Pancreas (tissue), 10 donors: ENCODE data around the gene HIBADH. TPM values are rescaled to one million over a fixed set of nuclear protein-coding genes. Genes with fewer than 3 reads are reported as not detected.

Source experiments
- ATAC-seq, 4 donors: fragments of 200-7000 bp; cut with Tn5 transposase; one replicate each; pipeline versions ENCODE4 v1.8.0 to v1.9.1; 2020; ENCODE audit warnings: mild to moderate bottlenecking in 4 of 4, moderate library complexity in 4 of 4
- DNase-seq, 6 donors: peaks; one replicate each; pipeline ENCODE4 v3.0.0-alpha.2; 2020
- FAIRE-seq: peaks from 2 replicates; lab custom pipeline; 2012; peaks lifted over from hg19 to GRCh38; lab: Jason Lieb, UNC
- H3K27ac ChIP-seq, 4 donors: fragments of 200-600 bp; sonication (generic); 1 replicate in 3 of 4; 2 replicates in 1 of 4; pipeline versions ENCODE4 v1.5.0 to v1.8.0; 2020
- H3K27me3 ChIP-seq, 4 donors: fragments of 200-600 bp; one replicate each; pipeline ENCODE4 v1.8.0; 2021
- H3K36me3 ChIP-seq, 3 donors: fragments of 200-600 bp; sonication (generic) in 1 of 3; one replicate each; pipeline versions ENCODE4 v1.5.0 to v1.8.0; 2020 to 2021
- H3K4me1 ChIP-seq, 3 donors: fragments of 200-600 bp; one replicate each; pipeline ENCODE4 v1.8.0; 2021
- H3K4me3 ChIP-seq, 4 donors: fragments of 200-600 bp; sonication (generic) in 2 of 4; one replicate each; pipeline versions ENCODE4 v1.5.0 to v1.8.0; 2020 to 2021
- H3K9me3 ChIP-seq, 4 donors: fragments of 200-600 bp; one replicate each; pipeline ENCODE4 v1.8.0; 2021
- WGBS, 2 donors: extraction: QIAGEN DNeasy Blood & Tissue Kit; methylation state at CpG; one replicate each; pipeline ENCODE4 v1.1.7; 2013; 5-methylcytosine and 5-hydroxymethylcytosine counted together
- intact Hi-C, 3 donors: fragments of 100-400 bp; cut with DNase I; formaldehyde crosslinking; loops; one replicate each; pipeline versions ENCODE4 v1.11.1 to v1.14.2; 2022
- polyA plus RNA-seq, 2 donors: library from polyadenylated mRNA; stranded (reverse); fragments of 200-250 nt; gene quantifications; one replicate each; pipeline ENCODE4 v1.2.3, GENCODE V29; 2013
- total RNA-seq, 6 donors: library from RNA; stranded (reverse); fragmentation: NEBNext Ultra II Directional in 4 of 6; extraction: Animal tissue kit (Norgen Biotek cat#: 25700) in 4 of 6; gene quantifications; one replicate each; pipeline versions ENCODE4 v1.2.1 to v1.2.4, GENCODE V29; 2021 to 2023
- TF ChIP-seq, protein P1 (sequence below), 4 donors: fragments of 200-600 bp; sonication (generic) in 3 of 4; IDR thresholded peaks; one replicate each; pipeline versions ENCODE4 v1.5.0 to v1.8.0; 2021; ENCODE audit warnings: antibody characterized with exemption in 4 of 4
- donor health status: healthy with polysubstance abuse.
- donor health status: DM: no; HTN: no; CAD: no; lungs with moderate emphysema.
- donor health status: DM: no; HTN: no; CAD: no.
- donor health status: control.
- donor health status: control.
- donor health status: Bipolar disorder and iron deficiency.
- donor health status: DM: yes; HTN: yes; CAD: no.
- donor health status: DM: no; HTN: no; CAD: no.
- donor health status: DM: no; HTN: no; CAD: no.
- donor health status: DM: yes; HTN: yes; CAD: no.

Gene HIBADH
- total and polyA plus RNA-seq, 8 donors = 10.2 to 23.3 (median 14.2) TPM

DNA sequence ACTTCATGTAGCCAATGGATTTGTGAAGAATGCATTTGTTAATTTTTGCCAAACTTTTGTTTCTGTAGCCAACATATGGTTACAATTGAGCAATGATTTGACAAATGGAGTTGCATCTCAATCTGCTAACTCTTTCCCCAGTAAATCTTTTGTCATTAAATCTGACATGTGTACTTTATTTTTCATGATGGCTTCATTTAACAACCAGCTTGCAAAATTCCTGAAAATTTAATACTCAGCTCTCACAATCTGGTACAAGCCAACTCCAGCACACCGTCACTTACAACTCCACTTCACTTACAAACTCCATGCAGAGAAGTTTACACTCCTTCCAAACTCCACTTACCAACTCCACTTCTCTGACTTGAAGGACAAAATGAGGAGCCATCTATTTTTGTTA, 26.5 kb upstream of the HIBADH start:
- WGBS, 2 donors = 81 to 89% methylated on average over 1 of the region's 1 CpG
- no peak overlapping the region for H3K4me3 ChIP-seq
- H3K4me1 ChIP-seq = no peaks in the 10 kb centered on the region
- no peaks in the 10 kb centered on the region for H3K27me3 ChIP-seq
- intact Hi-C loops = loop anchor here in 2 of 3 donors (5.0 to 10.0 kb wide), 2 partner anchors 236 to 333 kb away; no protein-coding TSS in a partner anchor
- DNase-seq (no peak), ATAC-seq (no peak), FAIRE-seq (no peak)
- H3K36me3 ChIP-seq = no peaks in the 10 kb centered on the region
- H3K27ac ChIP-seq = no peak overlapping the region
- H3K9me3 ChIP-seq = no peaks in the 10 kb centered on the region
- TF ChIP-seq, protein P1, sequence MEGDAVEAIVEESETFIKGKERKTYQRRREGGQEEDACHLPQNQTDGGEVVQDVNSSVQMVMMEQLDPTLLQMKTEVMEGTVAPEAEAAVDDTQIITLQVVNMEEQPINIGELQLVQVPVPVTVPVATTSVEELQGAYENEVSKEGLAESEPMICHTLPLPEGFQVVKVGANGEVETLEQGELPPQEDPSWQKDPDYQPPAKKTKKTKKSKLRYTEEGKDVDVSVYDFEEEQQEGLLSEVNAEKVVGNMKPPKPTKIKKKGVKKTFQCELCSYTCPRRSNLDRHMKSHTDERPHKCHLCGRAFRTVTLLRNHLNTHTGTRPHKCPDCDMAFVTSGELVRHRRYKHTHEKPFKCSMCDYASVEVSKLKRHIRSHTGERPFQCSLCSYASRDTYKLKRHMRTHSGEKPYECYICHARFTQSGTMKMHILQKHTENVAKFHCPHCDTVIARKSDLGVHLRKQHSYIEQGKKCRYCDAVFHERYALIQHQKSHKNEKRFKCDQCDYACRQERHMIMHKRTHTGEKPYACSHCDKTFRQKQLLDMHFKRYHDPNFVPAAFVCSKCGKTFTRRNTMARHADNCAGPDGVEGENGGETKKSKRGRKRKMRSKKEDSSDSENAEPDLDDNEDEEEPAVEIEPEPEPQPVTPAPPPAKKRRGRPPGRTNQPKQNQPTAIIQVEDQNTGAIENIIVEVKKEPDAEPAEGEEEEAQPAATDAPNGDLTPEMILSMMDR (IDR thresholded peaks at IDR 0.05) = no peak

GRCh38 chr7:27688646-27689045, 26.0 kb upstream of the HIBADH start:
- DNase-seq = no peak
- Histone ChIP-seq H3K4me1 (no peaks in the 10 kb centered on the region), H3K27ac (no peak overlapping the region), H3K27me3 (no peaks in the 10 kb centered on the region), H3K9me3 (no peaks in the 10 kb centered on the region), H3K36me3 (no peaks in the 10 kb centered on the region), H3K4me3 (no peak overlapping the region)
- no peak for FAIRE-seq
- ATAC-seq = no peak
- TF ChIP-seq, protein P1 (IDR thresholded peaks at IDR 0.05) = no peak
- intact Hi-C loops = loop anchor here in 2 of 3 donors (5.0 to 10.0 kb wide), 2 partner anchors 236 to 334 kb away; no protein-coding TSS in a partner anchor
- 78 to 79% methylated on average over 3 of the region's 3 CpGs for WGBS, 2 donors

- FAIRE-seq (no peak), DNase-seq (no peak), ATAC-seq (no peak)
- WGBS, 2 donors = 83 to 91% methylated on average over 4 of the region's 4 CpGs
- no peak overlapping the region for H3K27ac ChIP-seq
- H3K4me1 ChIP-seq = no peaks in the 10 kb centered on the region
- H3K9me3 ChIP-seq = no peaks in the 10 kb centered on the region
- intact Hi-C loops = loop anchor here in 2 of 3 donors (5.0 to 10.0 kb wide), 2 partner anchors 237 to 334 kb away; no protein-coding TSS in a partner anchor
- no peak overlapping the region for H3K4me3 ChIP-seq
- H3K27me3 ChIP-seq = no peaks in the 10 kb centered on the region
- H3K36me3 ChIP-seq = no peaks in the 10 kb centered on the region
- TF ChIP-seq, protein P1 (IDR thresholded peaks at IDR 0.05) = no peak
Measured at GRCh38 chr7:27688056-27688455, 25.4 kb upstream of the HIBADH start.

GRCh38 chr7:27686315-27686714, 23.6 kb upstream of the HIBADH start:
- intact Hi-C loops = loop anchor here in 2 of 3 donors (5.0 to 10.0 kb wide), 2 partner anchors 238 to 336 kb away; no protein-coding TSS in a partner anchor
- ATAC-seq = no peak
- TF ChIP-seq, protein P1 (IDR thresholded peaks at IDR 0.05) = no peak

DNA sequence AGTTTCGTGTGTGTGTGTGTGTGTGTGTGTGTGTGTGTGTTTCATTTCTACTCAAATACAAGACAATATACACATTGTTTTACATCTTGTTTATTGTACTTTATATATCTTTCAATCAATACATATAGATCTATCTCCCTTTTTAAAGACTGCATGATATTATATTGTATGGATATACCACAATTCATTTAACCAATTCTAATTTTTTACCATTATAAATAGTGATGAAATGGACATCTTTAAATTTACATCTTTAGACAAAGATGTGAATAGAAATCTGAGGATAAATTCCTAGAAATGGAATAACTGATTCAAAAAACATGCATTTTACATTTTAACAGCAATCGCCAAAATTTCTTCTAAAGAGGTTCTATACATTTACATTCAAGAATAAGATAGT, 23.2 kb upstream of the HIBADH start:
- ATAC-seq = no peak
- TF ChIP-seq, protein P1 (IDR thresholded peaks at IDR 0.05) = no peak
- no peaks in the 10 kb centered on the region for H3K9me3 ChIP-seq
- no peak overlapping the region for H3K4me3 ChIP-seq
- DNase-seq = no peak
- H3K4me1 ChIP-seq = no peaks in the 10 kb centered on the region
- no peak for FAIRE-seq
- intact Hi-C loops = loop anchor here in 2 of 3 donors (5.0 to 10.0 kb wide), 2 partner anchors 239 to 336 kb away; no protein-coding TSS in a partner anchor
- WGBS, 2 donors = 76 to 89% methylated on average over 2 of the region's 2 CpGs
- H3K27me3 ChIP-seq = no peaks in the 10 kb centered on the region
- no peak overlapping the region for H3K27ac ChIP-seq
- H3K36me3 ChIP-seq = no peaks in the 10 kb centered on the region

More at GRCh38 chr7:27686315-27686714, 23.6 kb upstream of the HIBADH start:
- no peak for FAIRE-seq
- Histone ChIP-seq H3K27me3 (no peaks in the 10 kb centered on the region), H3K4me3 (no peak overlapping the region), H3K36me3 (no peaks in the 10 kb centered on the region), H3K27ac (no peak overlapping the region), H3K9me3 (no peaks in the 10 kb centered on the region), H3K4me1 (no peaks in the 10 kb centered on the region)
- no peak for DNase-seq
